ENCODE results near the gene IRAK1. TPM values are rescaled to one million over a fixed set of nuclear protein-coding genes. Genes with fewer than 3 reads are reported as not detected.

IRAK1 gene
- total and polyA plus RNA-seq, 9 of the 15 experiments (the other 6 are each of a cell fraction or from before 2014, with no cell fraction given), result 11.6 to 261 (median 91.6) TPM

- TF ChIP-seq ZNF143 (CRISPR knock-in tag; IDR thresholded peaks at IDR 0.05), result no peak
- no peak for TF ChIP-seq BMI1 (IDR thresholded peaks at IDR 0.05; ENCODE audit: low read length)
- TF ChIP-seq TFAP4 (CRISPR knock-in tag; IDR thresholded peaks at IDR 0.05; ENCODE audit: borderline replicate concordance), result peak; percentile 42; the same call in 1 of the 2 replicates
- no peak for TF ChIP-seq ZNF174 (CRISPR knock-in tag; IDR thresholded peaks at IDR 0.05)
- no peak for TF ChIP-seq ZNF586 (CRISPR knock-in tag; conservative IDR thresholded peaks at IDR 0.05)
- TF ChIP-seq CREM (IDR thresholded peaks at IDR 0.05; ENCODE audit: low read depth), result no peak
- TF ChIP-seq THRA (IDR thresholded peaks at IDR 0.05), result no peak
- TF ChIP-seq ELF2 (CRISPR knock-in tag; IDR thresholded peaks at IDR 0.05), result 0 out of 2 replicates have a peak, but pooled peaks have one; percentile 18
- TF ChIP-seq HMG20B (CRISPR knock-in tag; IDR thresholded peaks at IDR 0.05), result no peak
- TF ChIP-seq TBL1XR1 (IDR thresholded peaks at IDR 0.05; ENCODE audit: low read length in 2 of 2), result no peak
- no peak for TF ChIP-seq PHTF2 (CRISPR knock-in tag; IDR thresholded peaks at IDR 0.05)
- no peak for TF ChIP-seq KDM5B (IDR thresholded peaks at IDR 0.05; ENCODE audit: insufficient replicate concordance, low read depth, low read length)
- peak; percentile 85 for TF ChIP-seq L3MBTL2 (IDR thresholded peaks at IDR 0.05)
- TF ChIP-seq STAT5A (IDR thresholded peaks at IDR 0.05; ENCODE audit: borderline replicate concordance, low read length), result no peak
- TF ChIP-seq RBFOX2 (IDR thresholded peaks at IDR 0.05; ENCODE audit: low read depth, low read length), result peak; percentile 26
- peak; percentile 70 for TF ChIP-seq MAX (CRISPR knock-in tag; IDR thresholded peaks at IDR 0.05)
- TF ChIP-seq SP2 (IDR thresholded peaks at IDR 0.05; ENCODE audit: extremely low read depth, low read depth, low read length, poor library complexity, severe bottlenecking), result no peak
- TF ChIP-seq PCBP1 (IDR thresholded peaks at IDR 0.05; ENCODE audit: low read depth, low read length, poor library complexity, severe bottlenecking), result peak; percentile 72
- no peak; the same call in 1 of the 2 replicates for TF ChIP-seq PML (IDR thresholded peaks at IDR 0.05; ENCODE audit: low read length)
- peak; percentile 5 for TF ChIP-seq TAF9B (IDR thresholded peaks at IDR 0.05; ENCODE audit: partially characterized antibody)
- no peak for TF ChIP-seq THAP7 (CRISPR knock-in tag; IDR thresholded peaks at IDR 0.05)
- TF ChIP-seq MTA1 (IDR thresholded peaks at IDR 0.05; ENCODE audit: borderline replicate concordance), result no peak
- TF ChIP-seq ZBTB9 (CRISPR knock-in tag; IDR thresholded peaks at IDR 0.05), result peak; percentile 92
- no peak for TF ChIP-seq ETV5 (CRISPR knock-in tag; IDR thresholded peaks at IDR 0.05; ENCODE audit: low read depth)
- peak; percentile 67 for TF ChIP-seq SUPT5H (IDR thresholded peaks at IDR 0.05)
Observed at GRCh38 chrX:153970357-153971123, 49.2 kb downstream of the IRAK1 start (continued).
